ENCODE measurements around the gene SELPLG. TPM values are rescaled to one million over a fixed set of nuclear protein-coding genes. Genes with fewer than 3 reads are reported as not detected.

Gene SELPLG
- total RNA-seq, 1 experiment from 2014 or later, result 0.97 TPM

DNA sequence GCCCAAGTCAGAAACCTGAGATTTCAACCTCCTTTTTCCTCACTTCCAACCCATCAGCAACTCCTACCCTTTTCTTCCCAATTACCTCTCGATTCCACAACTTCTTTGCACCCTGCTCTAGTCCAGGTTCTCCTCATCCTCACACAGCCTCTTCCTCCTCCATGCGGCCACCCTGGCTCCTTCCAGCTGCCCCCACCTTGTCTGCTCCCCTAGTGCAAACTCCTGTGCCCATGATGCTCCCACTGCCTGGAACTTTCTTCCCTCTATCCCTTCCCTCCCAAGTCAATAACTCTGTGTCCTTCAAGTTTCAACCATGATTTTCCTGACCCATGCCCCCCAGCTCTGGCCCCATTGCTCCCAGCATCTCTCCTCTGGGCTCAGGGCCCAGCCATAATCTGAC, 17.3 kb downstream of the SELPLG start:
- peaks cover 4% of the 10 kb centered on the region; the same call in 1 of the 2 replicates for H3K9me3 ChIP-seq (ENCODE audit: low read length)
- no peak for DNase-seq
- no peak overlapping the region for H2AFZ ChIP-seq (ENCODE audit: low read length)
- H3K4me2 ChIP-seq (ENCODE audit: low read depth, low read length, poor library complexity, severe bottlenecking), result no peak overlapping the region
- no peaks in the 10 kb centered on the region for H3K9me2 ChIP-seq (replicated peaks; ENCODE audit: insufficient read depth, low read length)
- no peak overlapping the region for H3K4me3 ChIP-seq (ENCODE audit: low read length)
- no peaks in the 10 kb centered on the region for H3K79me2 ChIP-seq (ENCODE audit: low read length)
- H3K36me3 ChIP-seq (ENCODE audit: insufficient read depth, low read length), result no peaks in the 10 kb centered on the region
- no peak overlapping the region for H3K27ac ChIP-seq (ENCODE audit: low read length)
- no peak overlapping the region for H3K9ac ChIP-seq (ENCODE audit: low read length)
- H4K20me1 ChIP-seq (ENCODE audit: insufficient read depth, low read depth, low read length), result no peaks in the 10 kb centered on the region
- H3K4me1 ChIP-seq (ENCODE audit: low read length), result peaks cover 7% of the 10 kb centered on the region
- no peaks in the 10 kb centered on the region; the same call in 1 of the 2 replicates for H3K27me3 ChIP-seq (ENCODE audit: low read length)

- Histone ChIP-seq H3K4me1 (ENCODE audit: low read length) (peaks cover 7% of the 10 kb centered on the region), H3K27me3 (ENCODE audit: low read length) (no peaks in the 10 kb centered on the region; the same call in 1 of the 2 replicates), H3K9me2 (replicated peaks; ENCODE audit: insufficient read depth, low read length) (no peaks in the 10 kb centered on the region), H4K20me1 (ENCODE audit: insufficient read depth, low read depth, low read length) (no peaks in the 10 kb centered on the region), H3K9ac (ENCODE audit: low read length) (no peak overlapping the region), H2AFZ (ENCODE audit: low read length) (no peak overlapping the region), H3K4me3 (ENCODE audit: low read length) (no peak overlapping the region), H3K4me2 (ENCODE audit: low read depth, low read length, poor library complexity, severe bottlenecking) (no peak overlapping the region), H3K27ac (ENCODE audit: low read length) (no peak overlapping the region), H3K9me3 (ENCODE audit: low read length) (peaks cover 4% of the 10 kb centered on the region; the same call in 1 of the 2 replicates), H3K36me3 (ENCODE audit: insufficient read depth, low read length) (no peaks in the 10 kb centered on the region), H3K79me2 (ENCODE audit: low read length) (no peaks in the 10 kb centered on the region)
- peak; percentile 57 for DNase-seq
Observed at GRCh38 chr12:108615918-108616317, 17.8 kb downstream of the SELPLG start.

DNA sequence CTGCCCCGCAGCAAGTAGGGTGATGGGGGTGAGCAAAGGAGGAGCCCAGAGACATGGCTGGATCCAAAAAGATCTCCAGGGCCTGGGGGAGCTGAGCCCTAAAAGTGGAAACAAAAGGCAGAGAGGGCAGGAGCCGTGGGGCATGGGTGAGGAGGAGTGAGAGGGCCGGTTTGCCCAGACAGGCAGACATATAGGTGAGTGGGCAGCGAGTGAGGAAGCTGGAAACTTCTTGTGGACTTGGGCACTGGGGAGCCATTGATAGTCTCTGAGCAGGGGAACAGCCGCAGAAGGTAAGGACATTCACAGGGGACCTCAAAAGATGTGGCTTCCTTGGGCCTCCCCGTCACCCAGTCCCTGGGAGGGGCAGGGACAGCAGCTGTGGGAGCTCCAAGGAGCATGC, 19.1 kb downstream of the SELPLG start:
- Histone ChIP-seq H3K4me1 (ENCODE audit: low read length) (peaks cover 7% of the 10 kb centered on the region), H3K4me2 (ENCODE audit: low read depth, low read length, poor library complexity, severe bottlenecking) (no peak overlapping the region), H4K20me1 (ENCODE audit: insufficient read depth, low read depth, low read length) (no peaks in the 10 kb centered on the region), H2AFZ (ENCODE audit: low read length) (no peak overlapping the region), H3K79me2 (ENCODE audit: low read length) (no peaks in the 10 kb centered on the region), H3K4me3 (ENCODE audit: low read length) (no peak overlapping the region), H3K9ac (ENCODE audit: low read length) (no peak overlapping the region), H3K9me3 (ENCODE audit: low read length) (peaks cover 4% of the 10 kb centered on the region; the same call in 1 of the 2 replicates), H3K27me3 (ENCODE audit: low read length) (no peaks in the 10 kb centered on the region; the same call in 1 of the 2 replicates), H3K36me3 (ENCODE audit: insufficient read depth, low read length) (no peaks in the 10 kb centered on the region), H3K27ac (ENCODE audit: low read length) (no peak overlapping the region), H3K9me2 (replicated peaks; ENCODE audit: insufficient read depth, low read length) (no peaks in the 10 kb centered on the region)
- DNase-seq, result no peak

DNA sequence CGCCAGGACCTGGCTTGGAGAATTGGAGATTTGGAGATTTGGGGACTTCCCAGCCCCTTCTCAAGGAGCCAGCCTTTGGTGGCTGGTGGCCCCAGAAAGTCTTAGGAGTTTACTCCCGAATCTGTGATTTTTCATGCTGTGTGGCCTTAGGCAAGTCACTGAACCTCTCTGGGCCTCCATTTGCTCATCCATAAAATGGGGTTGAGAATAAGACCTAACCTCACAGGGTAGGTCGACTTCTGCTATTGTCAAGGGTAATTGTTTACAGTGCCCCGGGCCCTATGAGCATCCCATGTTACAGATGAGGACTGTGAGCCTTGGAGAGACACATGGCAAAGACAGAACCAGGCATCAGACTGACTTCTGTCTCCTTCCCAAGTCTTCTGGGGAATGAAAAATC, 19.7 kb downstream of the SELPLG start:
- peaks cover 4% of the 10 kb centered on the region; the same call in 1 of the 2 replicates for H3K9me3 ChIP-seq (ENCODE audit: low read length)
- H3K9me2 ChIP-seq (replicated peaks; ENCODE audit: insufficient read depth, low read length), result no peaks in the 10 kb centered on the region
- no peaks in the 10 kb centered on the region for H3K36me3 ChIP-seq (ENCODE audit: insufficient read depth, low read length)
- peaks cover 7% of the 10 kb centered on the region for H3K4me1 ChIP-seq (ENCODE audit: low read length)
- no peak overlapping the region for H3K4me2 ChIP-seq (ENCODE audit: low read depth, low read length, poor library complexity, severe bottlenecking)
- H3K27ac ChIP-seq (ENCODE audit: low read length), result no peak overlapping the region
- no peaks in the 10 kb centered on the region for H4K20me1 ChIP-seq (ENCODE audit: insufficient read depth, low read depth, low read length)
- no peak overlapping the region for H2AFZ ChIP-seq (ENCODE audit: low read length)
- H3K9ac ChIP-seq (ENCODE audit: low read length), result no peak overlapping the region
- DNase-seq, result no peak
- no peaks in the 10 kb centered on the region; the same call in 1 of the 2 replicates for H3K27me3 ChIP-seq (ENCODE audit: low read length)
- no peak overlapping the region for H3K4me3 ChIP-seq (ENCODE audit: low read length)
- no peaks in the 10 kb centered on the region for H3K79me2 ChIP-seq (ENCODE audit: low read length)

GRCh38 chr12:108613548-108613947, 20.1 kb downstream of the SELPLG start:
- no peak overlapping the region for H3K4me3 ChIP-seq (ENCODE audit: low read length)
- no peaks in the 10 kb centered on the region for H4K20me1 ChIP-seq (ENCODE audit: insufficient read depth, low read depth, low read length)
- H3K27me3 ChIP-seq (ENCODE audit: low read length), result no peaks in the 10 kb centered on the region; the same call in 1 of the 2 replicates
- H3K9ac ChIP-seq (ENCODE audit: low read length), result no peak overlapping the region
- no peak overlapping the region for H3K27ac ChIP-seq (ENCODE audit: low read length)
- no peaks in the 10 kb centered on the region for H3K36me3 ChIP-seq (ENCODE audit: insufficient read depth, low read length)
- no peak overlapping the region for H2AFZ ChIP-seq (ENCODE audit: low read length)
- no peak for DNase-seq
- H3K9me3 ChIP-seq (ENCODE audit: low read length), result peaks cover 4% of the 10 kb centered on the region; the same call in 1 of the 2 replicates
- no peaks in the 10 kb centered on the region for H3K9me2 ChIP-seq (replicated peaks; ENCODE audit: insufficient read depth, low read length)
- H3K79me2 ChIP-seq (ENCODE audit: low read length), result no peaks in the 10 kb centered on the region
- H3K4me1 ChIP-seq (ENCODE audit: low read length), result peaks cover 4% of the 10 kb centered on the region
- no peak overlapping the region for H3K4me2 ChIP-seq (ENCODE audit: low read depth, low read length, poor library complexity, severe bottlenecking)

DNA sequence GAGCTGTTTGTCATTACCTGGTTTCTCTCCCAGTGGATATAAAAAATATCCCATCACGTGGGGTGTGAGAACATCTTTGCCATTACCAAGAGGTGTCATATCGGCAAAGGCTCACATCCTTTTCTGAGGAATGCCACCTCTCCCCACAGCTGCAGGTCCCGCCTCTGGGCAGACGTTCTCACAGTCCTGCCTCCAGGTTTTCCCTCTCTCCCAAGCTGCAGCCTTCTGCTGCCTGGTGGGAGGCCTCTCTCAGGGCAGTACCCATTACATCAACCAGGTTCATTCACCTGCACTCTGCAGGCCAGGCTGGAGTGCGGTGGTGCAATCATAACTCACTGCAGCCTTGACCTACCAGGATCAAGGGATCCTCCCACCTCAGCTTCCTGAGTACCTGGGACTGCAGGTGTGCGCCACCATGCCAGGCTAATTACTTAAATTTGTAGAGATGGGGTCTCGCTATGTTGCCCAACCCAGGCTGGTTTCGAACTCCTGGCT, 20.9 kb downstream of the SELPLG start:
- H3K9me2 ChIP-seq (replicated peaks; ENCODE audit: insufficient read depth, low read length), result no peaks in the 10 kb centered on the region
- H3K4me2 ChIP-seq (ENCODE audit: low read depth, low read length, poor library complexity, severe bottlenecking), result no peak overlapping the region
- no peaks in the 10 kb centered on the region for H4K20me1 ChIP-seq (ENCODE audit: insufficient read depth, low read depth, low read length)
- H3K4me3 ChIP-seq (ENCODE audit: low read length), result no peak overlapping the region
- no peaks in the 10 kb centered on the region for H3K36me3 ChIP-seq (ENCODE audit: insufficient read depth, low read length)
- H3K9ac ChIP-seq (ENCODE audit: low read length), result no peak overlapping the region
- H3K27ac ChIP-seq (ENCODE audit: low read length), result no peak overlapping the region
- peaks cover 4% of the 10 kb centered on the region; the same call in 1 of the 2 replicates for H3K9me3 ChIP-seq (ENCODE audit: low read length)
- H2AFZ ChIP-seq (ENCODE audit: low read length), result no peak overlapping the region
- no peak for DNase-seq
- H3K79me2 ChIP-seq (ENCODE audit: low read length), result no peaks in the 10 kb centered on the region
- H3K4me1 ChIP-seq (ENCODE audit: low read length), result no peaks in the 10 kb centered on the region
- no peaks in the 10 kb centered on the region; the same call in 1 of the 2 replicates for H3K27me3 ChIP-seq (ENCODE audit: low read length)

DNA sequence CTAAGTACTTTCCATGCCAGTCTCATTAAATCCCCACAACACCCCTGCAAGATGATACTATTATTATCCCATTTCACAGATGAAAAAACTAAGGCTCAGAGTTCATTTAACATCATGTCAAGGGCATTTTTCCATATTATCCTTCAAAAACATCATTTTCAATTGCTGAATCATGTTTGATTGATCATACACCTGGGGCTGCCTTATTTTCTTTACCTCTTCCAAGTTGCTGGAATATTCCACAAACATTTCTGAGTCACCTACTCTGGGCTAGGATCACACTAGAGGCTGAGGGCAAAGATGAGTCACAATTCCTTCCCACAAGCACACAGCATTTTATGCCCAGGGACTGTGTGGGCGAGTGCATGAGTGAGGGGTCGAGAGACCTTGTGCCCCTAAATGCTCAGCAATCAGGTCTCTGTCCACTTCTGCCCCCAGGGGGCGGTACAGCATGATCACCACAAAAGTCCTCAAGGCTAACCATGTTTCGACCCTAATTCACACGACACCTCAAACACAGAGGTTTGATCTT, 21.7 kb downstream of the SELPLG start:
- Histone ChIP-seq H3K4me2 (ENCODE audit: low read depth, low read length, poor library complexity, severe bottlenecking) (no peak overlapping the region), H3K9ac (ENCODE audit: low read length) (no peak overlapping the region), H3K27me3 (ENCODE audit: low read length) (no peaks in the 10 kb centered on the region; the same call in 1 of the 2 replicates), H3K9me2 (replicated peaks; ENCODE audit: insufficient read depth, low read length) (no peaks in the 10 kb centered on the region), H3K36me3 (ENCODE audit: insufficient read depth, low read length) (no peaks in the 10 kb centered on the region), H3K4me3 (ENCODE audit: low read length) (no peak overlapping the region), H3K9me3 (ENCODE audit: low read length) (peaks cover 4% of the 10 kb centered on the region; the same call in 1 of the 2 replicates), H3K27ac (ENCODE audit: low read length) (no peak overlapping the region), H3K79me2 (ENCODE audit: low read length) (no peaks in the 10 kb centered on the region), H4K20me1 (ENCODE audit: insufficient read depth, low read depth, low read length) (no peaks in the 10 kb centered on the region), H3K4me1 (ENCODE audit: low read length) (no peaks in the 10 kb centered on the region), H2AFZ (ENCODE audit: low read length) (no peak overlapping the region)
- peak; percentile 85 for DNase-seq

- H3K4me2 ChIP-seq (ENCODE audit: low read depth, low read length, poor library complexity, severe bottlenecking), result no peak overlapping the region
- no peak overlapping the region for H3K4me3 ChIP-seq (ENCODE audit: low read length)
- H4K20me1 ChIP-seq (ENCODE audit: insufficient read depth, low read depth, low read length), result no peaks in the 10 kb centered on the region
- H3K9me3 ChIP-seq (ENCODE audit: low read length), result peaks cover 4% of the 10 kb centered on the region; the same call in 1 of the 2 replicates
- H3K36me3 ChIP-seq (ENCODE audit: insufficient read depth, low read length), result no peaks in the 10 kb centered on the region
- H3K27ac ChIP-seq (ENCODE audit: low read length), result no peak overlapping the region
- H3K9me2 ChIP-seq (replicated peaks; ENCODE audit: insufficient read depth, low read length), result no peaks in the 10 kb centered on the region
- no peak overlapping the region for H2AFZ ChIP-seq (ENCODE audit: low read length)
- H3K4me1 ChIP-seq (ENCODE audit: low read length), result no peaks in the 10 kb centered on the region
- H3K9ac ChIP-seq (ENCODE audit: low read length), result no peak overlapping the region
- DNase-seq, result no peak
- no peaks in the 10 kb centered on the region for H3K79me2 ChIP-seq (ENCODE audit: low read length)
- H3K27me3 ChIP-seq (ENCODE audit: low read length), result no peaks in the 10 kb centered on the region; the same call in 1 of the 2 replicates
Observed at GRCh38 chr12:108610856-108611605, 22.7 kb downstream of the SELPLG start.
